ENCODE data around the gene GFER. TPM values are rescaled to one million over a fixed set of nuclear protein-coding genes. Genes with fewer than 3 reads are reported as not detected.

Gene GFER
- total and polyA plus RNA-seq, 4 experiments from 2014 or later = 19.6 to 35.7 (median 27.4) TPM

GRCh38 chr16:1991135-1991551 lies 7.2 kb downstream of the GFER start:
- peak overlapping the region; percentile 36 to 52 for H3K4me3 ChIP-seq (ENCODE audit: low read length in 2 of 2)
- Mint-ChIP-seq H3K27me3 (peaks cover 6 to 7% of the 10 kb centered on the region in 2 donors), H3K9me3 (peaks cover 0 to 1% (median 0%) of the 10 kb centered on the region in 8 donors), H3K36me3 (peaks cover 6% of the 10 kb centered on the region in 2 donors), H3K4me3 (peak overlapping the region; percentile 73 to 84 (median 78)), H3K4me1 (peaks cover 6 to 30% (median 16%) of the 10 kb centered on the region in 4 donors), H3K27ac (peak overlapping the region; percentile 76 to 93 (median 85))
- no peaks in the 10 kb centered on the region for H3K27me3 ChIP-seq (ENCODE audit: insufficient read depth, low read length)
- H3K27ac ChIP-seq (ENCODE audit: low read depth, low read length) = peak overlapping the region; percentile 61
- H3K36me3 ChIP-seq (ENCODE audit: insufficient read depth, low read length) = no peaks in the 10 kb centered on the region
- peak in 4 of 5 donors; percentile 46 to 83 (median 51) for DNase-seq
- intact Hi-C loops (cut with micrococcal nuclease) = loop anchor here (2.0 to 5.0 kb wide), 2 partner anchors 18 to 49 kb away; partner anchors contain the start of genes MSRB1 and TBL3
- ChIA-PET CTCF (ENCODE audit: partially characterized antibody) (interaction anchor here (1.2 to 1.6 kb wide), 2 partner anchors 13 to 149 kb away, joined by 5 to 7 read pairs; no protein-coding TSS in a partner anchor), POLR2A (ENCODE audit: partially characterized antibody) (interaction anchor here (1.1 to 5.7 kb wide), 9 partner anchors 10 to 219 kb away, joined by 3 to 71 read pairs (median 25); partner anchors contain the start of genes EME2, MRPS34, MSRB1 and NDUFB10)
- no peaks in the 10 kb centered on the region for H3K9me3 ChIP-seq (ENCODE audit: control insufficient read depth in 1 of 2, low read length in 2 of 2)
- H3K4me1 ChIP-seq (ENCODE audit: insufficient read depth, low read length) = peaks cover 22% of the 10 kb centered on the region

- H3K27ac Mint-ChIP-seq = peak overlapping the region; percentile 76 to 93 (median 85)
- CTCF ChIA-PET (ENCODE audit: partially characterized antibody) = interaction anchor here (1.2 to 1.6 kb wide), 2 partner anchors 12 to 149 kb away, joined by 5 to 7 read pairs; no protein-coding TSS in a partner anchor
- DNase-seq = peak in 1 of 5 donors; percentile 53
These were observed 7.6 kb downstream of the GFER start for GRCh38 chr16:1991588-1991947.

GRCh38 chr16:1991948-1992703 lies 8.1 kb downstream of the GFER start:
- Mint-ChIP-seq H3K9me3 (peaks cover 0 to 1% (median 0%) of the 10 kb centered on the region in 8 donors), H3K27me3 (peaks cover 6 to 7% of the 10 kb centered on the region in 2 donors), H3K36me3 (no peaks in the 10 kb centered on the region), H3K4me1 (peaks cover 6 to 30% (median 16%) of the 10 kb centered on the region in 4 donors), H3K27ac (peak overlapping the region in 6 of 7 donors; percentile 62 to 88 (median 78)), H3K4me3 (peak overlapping the region in 7 of 8 donors; percentile 40 to 84 (median 73))
- H3K4me1 ChIP-seq (ENCODE audit: insufficient read depth, low read length) = peaks cover 22% of the 10 kb centered on the region
- peak; percentile 92 to 99 (median 93) for DNase-seq
- intact Hi-C loops (cut with micrococcal nuclease) = loop anchor here (1.0 to 5.0 kb wide), 6 partner anchors 8 to 50 kb away; partner anchors contain the start of genes GFER, MSRB1, NDUFB10 and RPS2
- H3K4me3 ChIP-seq (ENCODE audit: low read length in 2 of 2) = peak overlapping the region in 1 of 2 donors; percentile 42
- CTCF ChIA-PET (ENCODE audit: partially characterized antibody) = interaction anchor here (0.8 to 1.2 kb wide), 2 partner anchors 22 to 148 kb away, joined by 3 to 5 read pairs; no protein-coding TSS in a partner anchor
- POLR2A ChIA-PET (ENCODE audit: partially characterized antibody) = interaction anchor here (0.9 to 5.7 kb wide), 9 partner anchors 11 to 163 kb away, joined by 3 to 71 read pairs (median 25); partner anchors contain the start of genes MSRB1, NDUFB10, NOXO1 and RNF151
- H3K9me3 ChIP-seq (ENCODE audit: control insufficient read depth in 1 of 2, low read length in 2 of 2) = no peaks in the 10 kb centered on the region
- no peaks in the 10 kb centered on the region for H3K27me3 ChIP-seq (ENCODE audit: insufficient read depth, low read length)
- peak overlapping the region; percentile 61 for H3K27ac ChIP-seq (ENCODE audit: low read depth, low read length)
- H3K36me3 ChIP-seq (ENCODE audit: insufficient read depth, low read length) = peaks cover 2% of the 10 kb centered on the region

More at GRCh38 chr16:1991588-1991947, 7.6 kb downstream of the GFER start:
- Mint-ChIP-seq H3K27me3 (peaks cover 6 to 7% of the 10 kb centered on the region in 2 donors), H3K9me3 (peaks cover 0 to 1% (median 0%) of the 10 kb centered on the region in 8 donors), H3K4me3 (peak overlapping the region; percentile 73 to 84 (median 78)), H3K36me3 (peaks cover 4% of the 10 kb centered on the region in 2 donors), H3K4me1 (peaks cover 6 to 30% (median 16%) of the 10 kb centered on the region in 4 donors)
- Histone ChIP-seq H3K4me1 (ENCODE audit: insufficient read depth, low read length) (peaks cover 22% of the 10 kb centered on the region), H3K36me3 (ENCODE audit: insufficient read depth, low read length) (no peaks in the 10 kb centered on the region), H3K27me3 (ENCODE audit: insufficient read depth, low read length) (no peaks in the 10 kb centered on the region), H3K27ac (ENCODE audit: low read depth, low read length) (peak overlapping the region; percentile 61), H3K4me3 (ENCODE audit: low read length in 2 of 2) (peak overlapping the region in 1 of 2 donors; percentile 42), H3K9me3 (ENCODE audit: control insufficient read depth in 1 of 2, low read length in 2 of 2) (no peaks in the 10 kb centered on the region)
- POLR2A ChIA-PET (ENCODE audit: partially characterized antibody) = interaction anchor here (0.9 to 5.7 kb wide), 10 partner anchors 10 to 219 kb away, joined by 3 to 71 read pairs (median 22); partner anchors contain the start of genes EME2, MRPS34, MSRB1 and NDUFB10
- intact Hi-C loops (cut with micrococcal nuclease) = loop anchor here (2.0 to 5.0 kb wide), 2 partner anchors 19 to 49 kb away; partner anchors contain the start of genes MSRB1 and TBL3

GRCh38 chr16:1992704-1993317 lies 8.8 kb downstream of the GFER start:
- H3K9me3 ChIP-seq (ENCODE audit: control insufficient read depth in 1 of 2, low read length in 2 of 2) = no peaks in the 10 kb centered on the region
- Mint-ChIP-seq H3K27ac (peak overlapping the region in 2 of 7 donors; percentile 72 to 88), H3K27me3 (peaks cover 6 to 7% of the 10 kb centered on the region in 2 donors), H3K4me3 (no peak overlapping the region), H3K4me1 (peaks cover 6 to 30% (median 16%) of the 10 kb centered on the region in 4 donors), H3K9me3 (peaks cover 0 to 1% (median 0%) of the 10 kb centered on the region in 8 donors), H3K36me3 (peaks cover 3% of the 10 kb centered on the region in 2 donors)
- intact Hi-C loops (cut with micrococcal nuclease) = loop anchor here (1.0 to 5.0 kb wide), 5 partner anchors 9 to 51 kb away; partner anchors contain the start of genes GFER, MSRB1, NDUFB10 and RPS2
- POLR2A ChIA-PET (ENCODE audit: partially characterized antibody) = interaction anchor here (0.9 to 5.7 kb wide), 8 partner anchors 11 to 162 kb away, joined by 3 to 71 read pairs (median 27); partner anchors contain the start of genes MSRB1, RNF151, RPS2 and TBL3
- H3K36me3 ChIP-seq (ENCODE audit: insufficient read depth, low read length) = peaks cover 4% of the 10 kb centered on the region
- peak overlapping the region; percentile 60 for H3K27ac ChIP-seq (ENCODE audit: low read depth, low read length)
- no peak for DNase-seq
- no peaks in the 10 kb centered on the region for H3K27me3 ChIP-seq (ENCODE audit: insufficient read depth, low read length)
- peaks cover 22% of the 10 kb centered on the region for H3K4me1 ChIP-seq (ENCODE audit: insufficient read depth, low read length)
- CTCF ChIA-PET (ENCODE audit: partially characterized antibody) = interaction anchor here (0.8 to 3.3 kb wide), 2 partner anchors 11 to 21 kb away, joined by 3 to 18 read pairs; no protein-coding TSS in a partner anchor
- no peak overlapping the region for H3K4me3 ChIP-seq (ENCODE audit: low read length in 2 of 2)

- Mint-ChIP-seq H3K9me3 (peaks cover 0 to 1% (median 0%) of the 10 kb centered on the region in 8 donors), H3K4me3 (peak overlapping the region in 3 of 8 donors; percentile 15 to 59 (median 25)), H3K27me3 (peaks cover 3 to 4% of the 10 kb centered on the region in 2 donors), H3K27ac (peak overlapping the region in 6 of 7 donors; percentile 57 to 90 (median 84)), H3K36me3 (peaks cover 9% of the 10 kb centered on the region in 2 donors), H3K4me1 (peaks cover 3 to 26% (median 13%) of the 10 kb centered on the region in 4 donors)
- no peak overlapping the region for H3K27ac ChIP-seq (ENCODE audit: low read depth, low read length)
- no peaks in the 10 kb centered on the region for H3K9me3 ChIP-seq (ENCODE audit: control insufficient read depth in 1 of 2, low read length in 2 of 2)
- H3K27me3 ChIP-seq (ENCODE audit: insufficient read depth, low read length) = no peaks in the 10 kb centered on the region
- no peak overlapping the region for H3K4me3 ChIP-seq (ENCODE audit: low read length in 2 of 2)
- ChIA-PET CTCF (ENCODE audit: partially characterized antibody) (interaction anchor here (0.8 to 3.3 kb wide), 3 partner anchors 10 to 159 kb away, joined by 3 to 18 read pairs (median 6); no protein-coding TSS in a partner anchor), POLR2A (ENCODE audit: partially characterized antibody) (interaction anchor here (1.4 to 5.7 kb wide), 7 partner anchors 11 to 161 kb away, joined by 3 to 71 read pairs (median 29); partner anchors contain the start of genes MSRB1, RPS2, TBL3 and TRAF7)
- peaks cover 4% of the 10 kb centered on the region for H3K36me3 ChIP-seq (ENCODE audit: insufficient read depth, low read length)
- intact Hi-C loops (cut with micrococcal nuclease) = loop anchor here (2.0 to 5.0 kb wide), 2 partner anchors 29 to 51 kb away; partner anchors contain the start of genes MSRB1 and RPS2
- DNase-seq = no peak
- peaks cover 22% of the 10 kb centered on the region for H3K4me1 ChIP-seq (ENCODE audit: insufficient read depth, low read length)
These were observed 9.7 kb downstream of the GFER start for GRCh38 chr16:1993731-1994131.
